H9 (cell line): Measurements from ENCODE around the gene ARHGAP24. TPM values are rescaled to one million over a fixed set of nuclear protein-coding genes. Genes with fewer than 3 reads are reported as not detected.

ENCODE experiments used
- DNase-seq: peaks from one replicate; pipeline ENCODE4 v3.0.0-alpha.2; 2017
- H2AFZ ChIP-seq: one replicate; pipeline ENCODE4 v1.6.1; 2013; ENCODE audit warnings: mild to moderate bottlenecking, low read length, control low read depth, moderate library complexity
- H2AK5ac ChIP-seq: 2 replicates; pipeline ENCODE4 v1.6.1; 2013; ENCODE audit warnings: low read length, control low read depth, mixed read lengths; ENCODE audit not compliant: insufficient read length
- H2BK120ac ChIP-seq: one replicate; pipeline ENCODE4 v1.6.1; 2013; ENCODE audit warnings: low read depth, mild to moderate bottlenecking, low read length, control low read depth, inconsistent platforms; ENCODE audit not compliant: poor library complexity, severe bottlenecking
- H2BK12ac ChIP-seq: 2 replicates; pipeline ENCODE4 v1.6.1; 2013; ENCODE audit warnings: low read length, control low read depth, mixed read lengths, low read depth; ENCODE audit not compliant: insufficient read length
- H2BK15ac ChIP-seq: 2 replicates; pipeline ENCODE4 v1.6.1; 2013; ENCODE audit warnings: low read depth, low read length, control low read depth
- H2BK20ac ChIP-seq: one replicate; pipeline ENCODE4 v1.6.1; 2013; ENCODE audit warnings: low read depth, mild to moderate bottlenecking, low read length, control low read depth, inconsistent platforms; ENCODE audit not compliant: poor library complexity, severe bottlenecking
- H2BK5ac ChIP-seq: 2 replicates; pipeline ENCODE4 v1.6.1; 2013; ENCODE audit warnings: low read length, control low read depth, mixed read lengths; ENCODE audit not compliant: insufficient read length
- H3K14ac ChIP-seq: 2 replicates; pipeline ENCODE4 v1.6.1; 2013; ENCODE audit warnings: low read length, control low read depth; ENCODE audit not compliant: insufficient read depth
- H3K18ac ChIP-seq: 2 replicates; pipeline ENCODE4 v1.6.1; 2013; ENCODE audit warnings: low read depth, mild to moderate bottlenecking, mixed read lengths, low read length, control low read depth; ENCODE audit not compliant: insufficient read length
- H3K23ac ChIP-seq: 2 replicates; pipeline ENCODE4 v1.6.1; 2013; ENCODE audit warnings: low read length, control low read depth, mixed read lengths, low read depth; ENCODE audit not compliant: insufficient read length
- H3K23me2 ChIP-seq: 2 replicates; pipeline ENCODE4 v1.6.1; 2013; ENCODE audit warnings: low read depth, mild to moderate bottlenecking, mixed read lengths, low read length, control low read depth; ENCODE audit not compliant: insufficient read length, poor library complexity, severe bottlenecking
- H3K27ac ChIP-seq: 2 replicates; pipeline ENCODE4 v1.5.1; 2013; ENCODE audit warnings: low read length, control low read depth, mixed read lengths, low read depth; ENCODE audit not compliant: insufficient read length
- H3K27me3 ChIP-seq: 2 replicates; pipeline ENCODE4 v1.6.1; 2013; ENCODE audit warnings: low read length, control low read depth, inconsistent platforms; ENCODE audit not compliant: insufficient read depth
- H3K4ac ChIP-seq: 2 replicates; pipeline ENCODE4 v1.6.1; 2013; ENCODE audit warnings: low read depth, mild to moderate bottlenecking, control low read depth, inconsistent platforms, low read length, moderate library complexity
- H3K4me1 ChIP-seq: 2 replicates; pipeline ENCODE4 v1.6.1; 2013; ENCODE audit warnings: low read length, control low read depth, inconsistent platforms; ENCODE audit not compliant: insufficient read depth
- H3K4me2 ChIP-seq: 2 replicates; pipeline ENCODE4 v1.6.1; 2013; ENCODE audit warnings: low read length, control low read depth, mixed read lengths; ENCODE audit not compliant: insufficient read length, insufficient read depth
- H3K56ac ChIP-seq: 2 replicates; pipeline ENCODE4 v1.6.1; 2013; ENCODE audit warnings: low read depth, mild to moderate bottlenecking, mixed read lengths, low read length, control low read depth; ENCODE audit not compliant: insufficient read length
- H3K79me1 ChIP-seq: 2 replicates; pipeline ENCODE4 v1.6.1; 2013; ENCODE audit warnings: low read depth, mild to moderate bottlenecking, moderate library complexity, low read length, control low read depth, inconsistent platforms; ENCODE audit not compliant: insufficient read depth, poor library complexity, severe bottlenecking
- H3K79me2 ChIP-seq: 2 replicates; pipeline ENCODE4 v1.6.1; 2013; ENCODE audit warnings: low read length, control low read depth, inconsistent platforms; ENCODE audit not compliant: insufficient read depth
- H3K9ac ChIP-seq: 2 replicates; pipeline ENCODE4 v1.6.1; 2013; ENCODE audit warnings: low read length, control low read depth, mixed read lengths; ENCODE audit not compliant: insufficient read length; ENCODE audit errors: extremely low read depth
- H3K9me3 ChIP-seq: one replicate; pipeline ENCODE4 v1.6.1; 2013; ENCODE audit warnings: low read depth, low read length, inconsistent platforms; ENCODE audit not compliant: control insufficient read depth
- H3T11ph ChIP-seq: one replicate; pipeline ENCODE4 v1.6.1; 2013; ENCODE audit warnings: mild to moderate bottlenecking, low read length, control low read depth, inconsistent platforms
- H4K20me1 ChIP-seq: one replicate; pipeline ENCODE4 v1.6.1; 2013; ENCODE audit not compliant: control insufficient read depth, insufficient read length, insufficient read depth
- H4K5ac ChIP-seq: 2 replicates; pipeline ENCODE4 v1.6.1; 2013; ENCODE audit warnings: low read depth, mild to moderate bottlenecking, mixed read lengths, low read length, control low read depth; ENCODE audit not compliant: insufficient read length
- H4K8ac ChIP-seq: replicated peaks from 2 replicates; pipeline ENCODE4 v1.6.1; 2013; ENCODE audit warnings: low read length, control low read depth, mixed read lengths, low read depth; ENCODE audit not compliant: insufficient read length
- H4K91ac ChIP-seq: 2 replicates; pipeline ENCODE4 v1.6.1; 2013; ENCODE audit warnings: low read depth, mild to moderate bottlenecking, moderate library complexity, mixed read lengths, low read length, control low read depth; ENCODE audit not compliant: insufficient read length
- H3K27ac Mint-ChIP-seq, 3 experiments: 2 replicates in 2 of 3; 3 replicates in 1 of 3; pipeline ENCODE4 v1.8.0; 2020 to 2021; ENCODE audit warnings: mixed read lengths in 3 of 3, mild to moderate bottlenecking in 1 of 3, moderate library complexity in 1 of 3
- H3K27me3 Mint-ChIP-seq: 2 replicates; pipeline ENCODE4 v1.8.0; 2021; ENCODE audit warnings: low read depth, mild to moderate bottlenecking, moderate library complexity, mixed read lengths
- H3K36me3 Mint-ChIP-seq, 3 experiments: 2 replicates in 2 of 3; 3 replicates in 1 of 3; pipeline ENCODE4 v1.8.0; 2020 to 2021; ENCODE audit warnings: low read depth in 3 of 3, mixed read lengths in 3 of 3; ENCODE audit not compliant: insufficient read depth in 1 of 3
- H3K4me1 Mint-ChIP-seq, 2 experiments: 2 replicates each; pipeline ENCODE4 v1.8.0; 2020; ENCODE audit warnings: mixed read lengths in 2 of 2
- H3K4me3 Mint-ChIP-seq, 2 experiments: 2 replicates in 1 of 2; 3 replicates in 1 of 2; pipeline ENCODE4 v1.8.0; 2020 to 2021; ENCODE audit warnings: mild to moderate bottlenecking in 2 of 2, mixed read lengths in 2 of 2, moderate library complexity in 1 of 2
- H3K9me3 Mint-ChIP-seq, 2 experiments: 2 replicates in 1 of 2; 3 replicates in 1 of 2; pipeline ENCODE4 v1.8.0; 2020; ENCODE audit warnings: mild to moderate bottlenecking in 2 of 2, mixed read lengths in 2 of 2, moderate library complexity in 1 of 2
- CTCF ChIP-seq: fragments of 200-600 bp; sonication (generic); conservative IDR thresholded peaks from 3 replicates; pipeline ENCODE4 v1.8.0; 2021; ENCODE audit warnings: antibody characterized with exemption, mild to moderate bottlenecking
- WGBS: extraction: QIAGEN DNeasy Blood & Tissue Kit; methylation state at CpG from one replicate; pipeline ENCODE4 v1.1.7; 2013; ENCODE audit warnings: missing lambda C conversion rate, low lambda C conversion rate, mixed read lengths; ENCODE audit not compliant: insufficient read length; ENCODE audit errors: extremely low coverage; 5-methylcytosine and 5-hydroxymethylcytosine counted together
- total RNA-seq: library from RNA; stranded (reverse); gene quantifications from 2 replicates; pipeline ENCODE4 v1.2.1, GENCODE V29; 2021

Gene ARHGAP24
- total RNA-seq, 1 experiment from 2014 or later = 0.37 TPM

DNA sequence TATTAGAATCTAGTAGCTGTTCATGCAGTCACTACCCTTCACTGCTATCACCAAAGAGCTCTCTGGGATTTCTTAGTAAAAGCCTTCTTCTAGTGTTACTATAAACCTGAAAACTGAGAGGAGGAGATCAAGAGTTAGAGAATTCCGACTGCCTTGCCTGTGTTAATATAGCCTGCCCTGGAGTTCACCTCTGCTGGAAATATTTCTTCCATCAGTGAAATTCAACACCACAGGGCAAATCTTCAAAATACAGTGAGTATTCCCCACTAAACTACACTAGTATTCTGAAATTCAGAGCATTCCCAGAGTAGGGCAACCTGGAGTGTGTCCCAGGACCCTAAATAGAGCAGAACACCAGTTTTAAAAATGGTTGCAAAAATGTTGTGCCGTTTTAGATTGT is 301.1 kb downstream of the ARHGAP24 start:
- no peak overlapping the region for H2BK20ac ChIP-seq
- H4K8ac ChIP-seq = no peak overlapping the region
- DNase-seq = no peak
- no peak overlapping the region for H3K4me2 ChIP-seq
- H2BK12ac ChIP-seq = no peak overlapping the region
- H3K9me3 ChIP-seq = no peaks in the 10 kb centered on the region
- WGBS = no CpG with 5 or more reads among the region's 2 CpGs
- no peak overlapping the region for H2BK5ac ChIP-seq
- no peak overlapping the region for H3K27ac ChIP-seq
- H3K79me2 ChIP-seq = no peaks in the 10 kb centered on the region
- H3K9me3 Mint-ChIP-seq = peaks cover 0 to 3% of the 10 kb centered on the region in 2 experiments; a peak in 2 of 5 replicates
- peaks cover 28 to 30% of the 10 kb centered on the region in 2 experiments for H3K4me1 Mint-ChIP-seq
- H2AFZ ChIP-seq = no peak overlapping the region
- no peak overlapping the region for H3K14ac ChIP-seq
- H3K36me3 Mint-ChIP-seq = peaks cover 0 to 2% (median 0%) of the 10 kb centered on the region in 3 experiments; a peak in 2 of 7 replicates
- H3K9ac ChIP-seq = no peak overlapping the region
- H3K79me1 ChIP-seq = no peaks in the 10 kb centered on the region
- no peaks in the 10 kb centered on the region for H3K27me3 ChIP-seq
- peaks cover 3% of the 10 kb centered on the region; the same call in 1 of the 2 replicates for H3K4me1 ChIP-seq
- no peak overlapping the region for H3K56ac ChIP-seq
- no peak overlapping the region for H3K27ac Mint-ChIP-seq
- no peak overlapping the region for H3K18ac ChIP-seq
- H2BK15ac ChIP-seq = no peak overlapping the region
- no peaks in the 10 kb centered on the region for H4K20me1 ChIP-seq
- TF ChIP-seq CTCF = no peak
- no peaks in the 10 kb centered on the region for H3K27me3 Mint-ChIP-seq
- H3K23me2 ChIP-seq = no peaks in the 10 kb centered on the region
- no peak overlapping the region for H3K23ac ChIP-seq
- H4K5ac ChIP-seq = no peak overlapping the region
- H3K4ac ChIP-seq = no peak overlapping the region
- no peak overlapping the region for H2AK5ac ChIP-seq
- no peak overlapping the region for H2BK120ac ChIP-seq
- no peak overlapping the region for H3T11ph ChIP-seq
- no peak overlapping the region for H3K4me3 Mint-ChIP-seq
- H4K91ac ChIP-seq = no peak overlapping the region
